ENCODE data around the gene SLC30A3.

Gene SLC30A3

GRCh38 chr2:27294928-27295327 is 32.1 kb upstream of the SLC30A3 start:
- DNase-seq (ENCODE audit: low read depth, low spot score), result no peak
- Histone ChIP-seq H3K4me3 (no peak overlapping the region), H3K36me3 (ENCODE audit: insufficient read depth, low read length) (no peaks in the 10 kb centered on the region), H3K9ac (ENCODE audit: insufficient read length) (no peak overlapping the region), H3K27ac (no peak overlapping the region), H3K9me3 (ENCODE audit: low read depth, low read length) (no peaks in the 10 kb centered on the region)
- TF ChIP-seq POLR2AphosphoS5 (IDR thresholded peaks at IDR 0.05; ENCODE audit: borderline replicate concordance, low read depth, low read length) (no peak), FOXP2 (optimal IDR thresholded peaks at IDR 0.05; ENCODE audit: control extremely low read depth, extremely low read length, insufficient read depth) (no peak), EZH2 (IDR thresholded peaks at IDR 0.05) (no peak)

GRCh38 chr2:27291865-27292264 is 29.0 kb upstream of the SLC30A3 start:
- no peak overlapping the region for H3K27ac ChIP-seq
- TF ChIP-seq EZH2 (IDR thresholded peaks at IDR 0.05), result no peak
- TF ChIP-seq POLR2AphosphoS5 (IDR thresholded peaks at IDR 0.05; ENCODE audit: borderline replicate concordance, low read depth, low read length), result no peak
- TF ChIP-seq FOXP2 (optimal IDR thresholded peaks at IDR 0.05; ENCODE audit: control extremely low read depth, extremely low read length, insufficient read depth), result no peak
- no peak overlapping the region for H3K9ac ChIP-seq (ENCODE audit: insufficient read length)

GRCh38 chr2:27290549-27290948 is 27.7 kb upstream of the SLC30A3 start:
- no peak for DNase-seq (ENCODE audit: low read depth, low spot score)
- TF ChIP-seq EZH2 (IDR thresholded peaks at IDR 0.05), result no peak
- no peak for TF ChIP-seq FOXP2 (optimal IDR thresholded peaks at IDR 0.05; ENCODE audit: control extremely low read depth, extremely low read length, insufficient read depth)
- H3K9me3 ChIP-seq (ENCODE audit: low read depth, low read length), result no peaks in the 10 kb centered on the region
- no peak overlapping the region for H3K9ac ChIP-seq (ENCODE audit: insufficient read length)
- H3K27ac ChIP-seq, result no peak overlapping the region
- no peaks in the 10 kb centered on the region for H3K36me3 ChIP-seq (ENCODE audit: insufficient read depth, low read length)
- H3K4me3 ChIP-seq, result no peak overlapping the region

More at GRCh38 chr2:27291865-27292264, 29.0 kb upstream of the SLC30A3 start:
- no peak overlapping the region for H3K4me3 ChIP-seq
- DNase-seq (ENCODE audit: low read depth, low spot score), result no peak
- H3K9me3 ChIP-seq (ENCODE audit: low read depth, low read length), result no peaks in the 10 kb centered on the region
- H3K36me3 ChIP-seq (ENCODE audit: insufficient read depth, low read length), result no peaks in the 10 kb centered on the region

GRCh38 chr2:27288610-27289009 is 25.8 kb upstream of the SLC30A3 start:
- no peak for DNase-seq (ENCODE audit: low read depth, low spot score)
- no peak overlapping the region for H3K9ac ChIP-seq (ENCODE audit: insufficient read length)
- H3K9me3 ChIP-seq (ENCODE audit: low read depth, low read length), result no peaks in the 10 kb centered on the region
- TF ChIP-seq POLR2AphosphoS5 (IDR thresholded peaks at IDR 0.05; ENCODE audit: borderline replicate concordance, low read depth, low read length) (no peak), FOXP2 (optimal IDR thresholded peaks at IDR 0.05; ENCODE audit: control extremely low read depth, extremely low read length, insufficient read depth) (no peak), EZH2 (IDR thresholded peaks at IDR 0.05) (no peak)
- no peak overlapping the region for H3K27ac ChIP-seq
- no peak overlapping the region for H3K4me3 ChIP-seq
- H3K36me3 ChIP-seq (ENCODE audit: insufficient read depth, low read length), result no peaks in the 10 kb centered on the region

GRCh38 chr2:27285481-27285880 is 22.6 kb upstream of the SLC30A3 start:
- no peak for TF ChIP-seq EZH2 (IDR thresholded peaks at IDR 0.05)
- no peak for TF ChIP-seq FOXP2 (optimal IDR thresholded peaks at IDR 0.05; ENCODE audit: control extremely low read depth, extremely low read length, insufficient read depth)
- no peak for TF ChIP-seq POLR2AphosphoS5 (IDR thresholded peaks at IDR 0.05; ENCODE audit: borderline replicate concordance, low read depth, low read length)
- Histone ChIP-seq H3K36me3 (ENCODE audit: insufficient read depth, low read length) (no peaks in the 10 kb centered on the region), H3K9ac (ENCODE audit: insufficient read length) (no peak overlapping the region), H3K27ac (no peak overlapping the region), H3K4me3 (no peak overlapping the region), H3K9me3 (ENCODE audit: low read depth, low read length) (no peaks in the 10 kb centered on the region)
- DNase-seq (ENCODE audit: low read depth, low spot score), result no peak

GRCh38 chr2:27284996-27285395 is 22.1 kb upstream of the SLC30A3 start:
- Histone ChIP-seq H3K27ac (no peak overlapping the region), H3K36me3 (ENCODE audit: insufficient read depth, low read length) (no peaks in the 10 kb centered on the region), H3K4me3 (no peak overlapping the region), H3K9me3 (ENCODE audit: low read depth, low read length) (no peaks in the 10 kb centered on the region), H3K9ac (ENCODE audit: insufficient read length) (no peak overlapping the region)
- no peak for DNase-seq (ENCODE audit: low read depth, low spot score)
- no peak for TF ChIP-seq FOXP2 (optimal IDR thresholded peaks at IDR 0.05; ENCODE audit: control extremely low read depth, extremely low read length, insufficient read depth)
- TF ChIP-seq EZH2 (IDR thresholded peaks at IDR 0.05), result no peak
- TF ChIP-seq POLR2AphosphoS5 (IDR thresholded peaks at IDR 0.05; ENCODE audit: borderline replicate concordance, low read depth, low read length), result no peak

GRCh38 chr2:27282892-27283291 is 20.0 kb upstream of the SLC30A3 start:
- TF ChIP-seq EZH2 (IDR thresholded peaks at IDR 0.05) (no peak), FOXP2 (optimal IDR thresholded peaks at IDR 0.05; ENCODE audit: control extremely low read depth, extremely low read length, insufficient read depth) (no peak)
- Histone ChIP-seq H3K36me3 (ENCODE audit: insufficient read depth, low read length) (no peaks in the 10 kb centered on the region), H3K9me3 (ENCODE audit: low read depth, low read length) (no peaks in the 10 kb centered on the region), H3K27ac (no peak overlapping the region), H3K9ac (ENCODE audit: insufficient read length) (no peak overlapping the region), H3K4me3 (no peak overlapping the region)
- no peak for DNase-seq (ENCODE audit: low read depth, low spot score)

- H3K4me3 ChIP-seq, result no peak within 1 kb of the TSS
- H3K9me3 ChIP-seq (ENCODE audit: low read depth, low read length), result no peaks in the 10 kb centered on the region
- TF ChIP-seq POLR2AphosphoS5 (IDR thresholded peaks at IDR 0.05; ENCODE audit: borderline replicate concordance, low read depth, low read length) (no peak), EZH2 (IDR thresholded peaks at IDR 0.05) (no peak), FOXP2 (optimal IDR thresholded peaks at IDR 0.05; ENCODE audit: control extremely low read depth, extremely low read length, insufficient read depth) (no peak)
- H3K27ac ChIP-seq, result no peak within 1 kb of the TSS
- H3K36me3 ChIP-seq (ENCODE audit: insufficient read depth, low read length), result no peaks in the 10 kb centered on the region
- DNase-seq (ENCODE audit: low read depth, low spot score), result no peak
- H3K9ac ChIP-seq (ENCODE audit: insufficient read length), result no peak within 1 kb of the TSS
Measured at GRCh38 chr2:27281855-27282559, 19.2 kb upstream of the SLC30A3 start, which contains the start of gene TRIM54. TSS of gene TRIM54 (plus strand) at chr2:27282429. CDS start at chr2:27282732, 303 bp downstream.

GRCh38 chr2:27281442-27281841 is 18.6 kb upstream of the SLC30A3 start:
- no peak overlapping the region for H3K4me3 ChIP-seq
- H3K9me3 ChIP-seq (ENCODE audit: low read depth, low read length), result no peaks in the 10 kb centered on the region
- TF ChIP-seq FOXP2 (optimal IDR thresholded peaks at IDR 0.05; ENCODE audit: control extremely low read depth, extremely low read length, insufficient read depth) (no peak), POLR2AphosphoS5 (IDR thresholded peaks at IDR 0.05; ENCODE audit: borderline replicate concordance, low read depth, low read length) (no peak), EZH2 (IDR thresholded peaks at IDR 0.05) (no peak)
- no peak overlapping the region for H3K27ac ChIP-seq
- no peaks in the 10 kb centered on the region for H3K36me3 ChIP-seq (ENCODE audit: insufficient read depth, low read length)
- no peak overlapping the region for H3K9ac ChIP-seq (ENCODE audit: insufficient read length)
- DNase-seq (ENCODE audit: low read depth, low spot score), result no peak
